Left ventricle myocardium superior (tissue), 1 donor: ENCODE results near the gene NKD1. TPM values are rescaled to one million over a fixed set of nuclear protein-coding genes. Genes with fewer than 3 reads are reported as not detected.

Experiments used
- ATAC-seq: fragments of 200-7000 bp; cut with Tn5 transposase; one replicate; pipeline ENCODE4 v1.9.1; 2020; ENCODE audit warnings: mild to moderate bottlenecking, moderate library complexity
- DNase-seq: peaks from one replicate; pipeline ENCODE4 v3.0.0-alpha.2; 2020
- intact Hi-C: fragments of 100-400 bp; cut with micrococcal nuclease; formaldehyde crosslinking; loops from one replicate; pipeline ENCODE4 v1.11.0; 2022
- total RNA-seq: library from RNA; stranded (reverse); fragmentation: NEBNext Ultra II Directional; extraction: Animal tissue kit (Norgen Biotek cat#: 25700); gene quantifications from one replicate; pipeline ENCODE4 v1.2.1, GENCODE V29; 2021
- donor health status: DM: no; HTN: yes; CAD: no; lungs with severe emphysema.

Gene NKD1
- total RNA-seq, 1 donor from 2014 or later = 0.59 TPM

DNA sequence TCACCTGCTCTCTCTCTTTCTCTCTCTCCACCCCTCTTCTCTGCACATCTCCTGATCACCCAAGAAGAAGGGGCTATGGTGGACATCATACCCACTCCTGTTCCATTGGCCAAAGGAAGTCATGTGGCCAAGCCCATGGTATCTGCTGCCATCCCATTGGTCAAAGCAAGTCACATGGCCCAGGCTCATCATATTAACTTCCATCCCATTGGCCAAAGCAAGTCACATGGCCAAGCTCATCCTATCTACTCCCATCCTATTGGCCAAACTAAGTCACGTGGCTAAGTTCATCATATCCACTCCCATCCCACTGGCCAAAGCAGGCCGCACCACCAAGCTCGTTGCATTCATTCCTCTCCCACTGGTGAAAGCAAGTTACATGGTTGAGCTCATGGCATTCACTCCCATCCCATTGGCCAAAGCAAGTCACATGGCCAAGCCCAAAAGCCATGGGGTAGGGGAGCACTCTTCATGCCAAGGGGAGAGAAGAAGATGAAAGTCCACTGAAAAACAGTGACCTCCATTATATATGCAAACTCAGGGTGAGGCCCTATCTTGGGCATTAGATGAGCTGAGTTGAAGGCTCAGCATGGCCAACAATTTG lies 103.7 kb downstream of the NKD1 start:
- DNase-seq = no peak
- no peak for ATAC-seq
- intact Hi-C loops = no loop called here

GRCh38 chr16:50652836-50653425 lies 104.7 kb downstream of the NKD1 start:
- ATAC-seq = no peak
- intact Hi-C loops = no loop called here
- no peak for DNase-seq

DNA sequence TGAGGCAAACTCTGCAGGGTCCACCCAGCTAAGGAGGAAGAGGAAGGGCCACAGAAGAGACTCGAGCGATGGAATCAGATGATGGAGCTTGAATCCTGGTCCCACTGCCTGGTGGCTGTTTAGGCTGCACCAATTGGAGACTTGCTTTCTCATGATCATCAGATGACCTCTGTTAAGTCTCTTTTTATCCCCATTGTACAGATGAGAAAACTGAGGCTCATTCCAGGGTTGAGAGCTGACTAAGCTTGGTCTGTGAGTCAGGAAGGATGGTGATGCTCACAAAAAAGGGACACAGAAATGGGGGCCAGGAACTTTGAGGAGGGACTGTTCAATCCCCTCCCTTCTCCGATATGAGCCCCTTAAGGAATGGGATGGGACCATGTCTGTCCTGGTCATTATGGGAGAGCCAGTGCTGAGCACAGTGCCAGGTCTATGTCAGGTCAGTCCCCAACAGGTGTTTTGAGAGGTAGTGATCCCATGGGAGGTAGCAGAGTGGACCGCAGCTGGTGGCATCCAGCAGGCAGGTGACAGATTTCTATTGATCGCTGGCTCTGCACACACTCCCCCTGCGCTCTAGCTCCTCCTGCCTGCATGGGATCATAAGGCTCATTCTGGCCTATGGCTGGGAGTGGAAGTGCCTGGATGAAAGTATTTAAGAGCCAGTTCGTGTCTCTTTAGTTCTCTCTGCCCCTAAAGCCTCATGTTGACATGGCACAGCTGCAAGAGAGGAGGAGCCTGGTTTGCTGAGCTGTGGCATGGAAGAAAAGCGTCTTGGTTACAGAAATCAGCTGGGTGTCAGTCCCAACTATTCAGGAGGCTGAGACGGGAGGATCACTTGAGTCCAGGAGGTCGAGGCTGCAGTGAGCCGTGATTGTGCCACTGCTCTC lies 105.7 kb downstream of the NKD1 start:
- ATAC-seq (no peak), DNase-seq (no peak)
- intact Hi-C loops = no loop called here

- ATAC-seq (no peak), DNase-seq (no peak)
- intact Hi-C loops = no loop called here
These were observed 107.4 kb downstream of the NKD1 start for GRCh38 chr16:50655558-50656055.

DNA sequence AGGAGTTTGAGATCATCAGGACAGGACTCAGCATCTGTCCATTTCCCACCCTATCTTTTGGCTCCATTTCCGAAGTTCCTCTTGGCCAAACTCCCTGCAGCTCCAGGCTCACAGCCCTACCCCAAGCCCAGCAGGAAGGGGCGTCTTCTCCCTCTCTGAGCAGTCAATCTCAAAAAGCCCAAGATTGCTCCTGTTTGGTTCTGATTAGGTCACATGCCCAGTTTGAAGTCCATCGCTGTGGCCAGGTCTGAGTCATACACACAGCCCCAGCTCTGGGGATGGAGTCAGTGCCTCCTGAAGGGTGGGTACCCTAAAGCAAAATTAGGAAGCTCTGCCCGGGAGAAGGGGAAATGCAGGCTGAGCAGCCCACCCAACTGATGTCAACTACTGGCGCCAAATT lies 109.0 kb downstream of the NKD1 start:
- no peak for ATAC-seq
- no peak for DNase-seq
- intact Hi-C loops = no loop called here

DNA sequence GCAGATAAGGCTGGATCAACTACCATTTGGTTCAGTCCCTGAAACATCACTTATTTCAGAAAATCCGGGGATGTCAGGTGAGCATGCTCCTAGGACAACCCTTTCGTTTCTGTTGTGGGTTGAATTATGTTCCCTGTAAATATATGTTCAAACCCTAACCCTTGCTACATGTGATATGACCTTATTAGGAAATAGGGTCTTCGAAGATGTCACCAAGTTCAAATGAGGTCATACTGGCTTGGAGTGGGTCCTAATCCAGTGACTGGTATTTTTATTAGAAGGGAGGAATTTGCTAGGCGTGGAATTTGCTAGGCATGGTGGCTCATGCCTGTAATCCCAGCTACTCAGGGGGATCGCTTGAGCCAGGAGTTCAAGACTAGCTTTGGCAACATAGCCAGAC lies 111.6 kb downstream of the NKD1 start:
- intact Hi-C loops = no loop called here
- ATAC-seq (no peak), DNase-seq (no peak)

DNA sequence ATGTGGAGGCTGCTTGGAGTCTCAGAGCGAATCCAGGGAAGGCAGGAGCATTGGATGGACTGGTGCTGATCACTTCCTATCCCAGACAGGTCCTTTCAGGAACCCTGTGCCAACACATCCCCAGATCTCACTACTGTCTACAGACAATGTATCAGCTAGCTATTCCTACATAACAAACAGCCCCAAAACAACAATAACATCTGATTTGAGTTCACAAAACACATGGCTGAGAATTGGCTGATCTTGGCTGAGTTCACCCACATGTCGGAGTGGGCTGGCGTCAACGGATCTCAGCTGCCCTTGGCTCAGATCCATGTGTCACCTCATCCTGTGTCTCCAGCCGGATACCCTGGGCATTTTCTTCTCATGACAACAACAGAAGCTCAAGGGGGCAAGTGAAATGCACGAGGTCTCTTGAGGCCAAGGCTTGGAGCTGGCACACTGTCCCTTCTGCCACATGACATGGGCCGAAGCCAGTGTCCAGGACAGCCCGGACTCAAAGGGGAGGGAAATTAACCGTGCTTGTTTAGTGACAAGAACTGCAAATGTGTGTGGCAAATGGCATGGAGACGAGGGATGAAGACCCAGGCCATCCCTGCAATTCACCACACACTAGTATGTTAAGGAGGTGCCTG lies 114.2 kb downstream of the NKD1 start:
- ATAC-seq (no peak), DNase-seq (no peak)
- intact Hi-C loops = no loop called here

- no peak for ATAC-seq
- no peak for DNase-seq
- intact Hi-C loops = no loop called here
These were observed 116.1 kb downstream of the NKD1 start for GRCh38 chr16:50664270-50664669.

- ATAC-seq (peak; percentile 89), DNase-seq (peak; percentile 82)
- intact Hi-C loops = no loop called here
These were observed 117.1 kb downstream of the NKD1 start for GRCh38 chr16:50665128-50665878.

GRCh38 chr16:50666658-50667496 lies 118.7 kb downstream of the NKD1 start:
- DNase-seq (no peak), ATAC-seq (no peak)
- intact Hi-C loops = no loop called here

- DNase-seq (no peak), ATAC-seq (no peak)
- intact Hi-C loops = no loop called here
These were observed 119.5 kb downstream of the NKD1 start for GRCh38 chr16:50667497-50668367.

DNA sequence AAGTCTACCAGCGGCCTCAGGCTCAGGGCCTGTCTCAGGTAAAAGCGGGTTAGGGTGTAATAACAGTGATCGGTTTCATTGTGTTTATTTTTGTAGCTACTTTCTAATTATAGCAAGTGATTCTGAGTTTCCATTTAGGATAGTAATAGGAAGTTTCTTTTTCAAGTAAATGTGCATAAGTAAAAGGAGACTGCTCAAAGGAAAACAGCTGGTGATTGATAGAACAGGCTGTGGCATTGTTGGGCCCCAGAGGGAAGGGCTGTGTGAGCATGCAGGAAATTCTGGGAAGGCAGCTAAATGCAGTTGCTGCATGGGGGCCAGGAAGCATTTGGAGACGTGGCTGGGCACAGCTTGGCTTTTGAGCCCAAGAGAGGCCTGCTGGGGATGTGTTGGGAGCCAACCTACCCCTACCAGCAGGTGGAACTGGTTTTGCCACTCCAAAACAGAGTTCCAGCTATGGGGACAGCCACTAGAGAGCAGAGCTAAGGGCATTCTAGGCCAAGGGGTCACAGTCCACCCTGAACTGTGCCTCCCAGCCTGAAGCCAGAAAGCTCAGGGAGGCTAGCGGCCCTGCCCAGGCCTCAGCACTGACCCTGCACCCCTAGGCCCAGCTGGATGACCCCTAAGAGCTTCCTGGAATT lies 120.3 kb downstream of the NKD1 start:
- ATAC-seq = no peak
- intact Hi-C loops = no loop called here
- no peak for DNase-seq

DNA sequence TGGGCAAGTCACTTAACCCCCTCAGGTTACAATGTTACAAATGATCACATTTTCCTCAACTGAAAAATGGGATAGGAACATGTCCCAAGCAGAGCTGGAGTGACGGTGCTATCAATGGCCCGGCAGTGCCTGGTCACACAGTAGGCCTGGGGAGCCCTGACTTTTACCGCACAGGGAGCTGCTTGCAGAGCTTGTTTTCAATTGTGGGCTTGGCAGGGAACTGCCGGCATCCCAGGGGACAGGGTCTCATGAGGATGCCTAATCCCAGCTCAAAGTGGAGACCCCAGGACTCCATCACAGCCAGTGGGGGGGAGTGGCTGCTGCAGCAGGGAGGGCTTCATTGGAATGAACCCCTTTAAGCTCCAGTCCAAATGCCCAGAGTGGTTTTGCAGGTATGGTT lies 121.5 kb downstream of the NKD1 start:
- no peak for DNase-seq
- no peak for ATAC-seq
- intact Hi-C loops = no loop called here

DNA sequence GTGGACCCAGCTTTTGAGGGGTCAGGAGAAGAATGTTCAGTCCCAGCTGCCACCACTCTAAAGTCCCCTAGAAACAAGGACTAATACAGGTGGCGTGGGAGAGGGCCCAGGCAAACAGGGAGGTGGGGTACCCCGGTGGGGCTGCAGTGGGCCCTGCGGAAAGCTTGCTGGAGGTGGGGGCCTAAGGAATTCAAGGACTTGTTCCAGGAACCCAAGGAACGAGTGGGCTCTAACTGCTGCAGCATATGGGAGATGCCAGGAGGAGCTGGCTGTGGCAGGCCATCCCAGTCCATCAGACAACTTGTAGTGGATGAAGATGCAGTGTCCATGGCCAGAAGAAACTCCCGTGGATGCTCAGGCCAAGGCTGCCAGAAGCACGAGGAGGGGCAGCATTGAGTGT lies 122.3 kb downstream of the NKD1 start:
- intact Hi-C loops = no loop called here
- ATAC-seq (no peak), DNase-seq (no peak)

DNA sequence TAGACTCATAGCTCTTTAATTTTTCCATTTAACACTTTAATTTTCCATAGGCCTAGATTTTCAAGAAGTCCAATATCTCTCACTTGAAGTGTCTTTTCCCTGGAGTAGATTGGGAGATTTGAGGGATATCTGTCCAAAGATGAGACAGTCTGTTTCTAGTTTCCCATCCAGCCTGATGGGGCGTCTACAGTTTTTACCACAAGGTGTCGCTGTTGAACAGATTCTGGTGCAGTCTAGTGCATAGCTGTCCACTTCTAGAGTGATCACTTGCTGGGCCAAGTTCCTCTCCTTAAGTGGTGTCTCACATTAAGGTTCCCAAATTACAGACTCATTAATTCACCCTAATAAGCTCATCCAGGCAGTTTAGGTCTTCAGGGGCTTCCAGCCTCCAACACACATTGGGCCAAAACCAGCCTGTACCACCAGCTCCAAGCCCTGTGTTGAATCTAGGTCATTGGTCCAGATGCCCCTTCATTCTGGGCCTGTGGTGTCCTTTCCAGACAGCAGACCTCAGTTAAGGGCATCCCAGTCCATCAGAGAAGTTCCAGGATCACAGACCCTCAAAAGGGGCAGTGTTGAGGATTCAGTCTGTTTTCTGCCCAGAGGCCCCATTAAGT lies 123.6 kb downstream of the NKD1 start:
- no peak for DNase-seq
- intact Hi-C loops = no loop called here
- ATAC-seq = no peak

GRCh38 chr16:50673496-50674275 lies 125.5 kb downstream of the NKD1 start:
- intact Hi-C loops = no loop called here

More at GRCh38 chr16:50673496-50674275, 125.5 kb downstream of the NKD1 start:
- DNase-seq = no peak
- no peak for ATAC-seq
